ENCODE results near the gene ACSBG1.
A peak's percentile ranks its signal among the peaks of the same experiment; 100 is the strongest.

The ACSBG1 gene

GRCh38 chr15:78207641-78208340 is 26.6 kb downstream of the ACSBG1 start:
- Mint-ChIP-seq H3K4me3 (no peak overlapping the region), H3K27ac (no peak overlapping the region), H3K27me3 (peaks cover 5 to 8% of the 10 kb centered on the region in 2 donors), H3K36me3 (no peaks in the 10 kb centered on the region), H3K4me1 (no peaks in the 10 kb centered on the region), H3K9me3 (no peaks in the 10 kb centered on the region)
- no peak for ATAC-seq (replicated peaks)
- no peak for DNase-seq

GRCh38 chr15:78207110-78207458 is 27.3 kb downstream of the ACSBG1 start:
- no peaks in the 10 kb centered on the region for H3K36me3 Mint-ChIP-seq
- ATAC-seq (replicated peaks) = no peak
- DNase-seq = no peak
- no peaks in the 10 kb centered on the region for H3K4me1 Mint-ChIP-seq
- no peak overlapping the region for H3K27ac Mint-ChIP-seq
- no peak overlapping the region for H3K4me3 Mint-ChIP-seq
- H3K27me3 Mint-ChIP-seq = peaks cover under 1 to 2% of the 10 kb centered on the region in 2 donors
- no peaks in the 10 kb centered on the region for H3K9me3 Mint-ChIP-seq

GRCh38 chr15:78206326-78207109 is 27.8 kb downstream of the ACSBG1 start:
- no peak for DNase-seq
- ATAC-seq (replicated peaks) = no peak
- H3K27me3 Mint-ChIP-seq = no peaks in the 10 kb centered on the region
- H3K36me3 Mint-ChIP-seq = no peaks in the 10 kb centered on the region
- H3K9me3 Mint-ChIP-seq = no peaks in the 10 kb centered on the region
- H3K27ac Mint-ChIP-seq = no peak overlapping the region
- no peaks in the 10 kb centered on the region for H3K4me1 Mint-ChIP-seq
- H3K4me3 Mint-ChIP-seq = no peak overlapping the region

- Mint-ChIP-seq H3K27ac (no peak overlapping the region), H3K4me1 (no peaks in the 10 kb centered on the region), H3K27me3 (no peaks in the 10 kb centered on the region), H3K36me3 (no peaks in the 10 kb centered on the region), H3K4me3 (no peak overlapping the region), H3K9me3 (no peaks in the 10 kb centered on the region)
- ATAC-seq (replicated peaks) (no peak), DNase-seq (no peak)
Observed at GRCh38 chr15:78205856-78206255, 28.5 kb downstream of the ACSBG1 start.

GRCh38 chr15:78205337-78205736 is 29.0 kb downstream of the ACSBG1 start:
- ATAC-seq (replicated peaks) (no peak), DNase-seq (no peak)
- no peak overlapping the region for H3K27ac Mint-ChIP-seq
- no peaks in the 10 kb centered on the region for H3K4me1 Mint-ChIP-seq
- no peaks in the 10 kb centered on the region for H3K9me3 Mint-ChIP-seq
- no peaks in the 10 kb centered on the region for H3K36me3 Mint-ChIP-seq
- H3K27me3 Mint-ChIP-seq = no peaks in the 10 kb centered on the region
- no peak overlapping the region for H3K4me3 Mint-ChIP-seq

- no peak for DNase-seq
- Mint-ChIP-seq H3K9me3 (no peaks in the 10 kb centered on the region), H3K4me3 (no peak overlapping the region), H3K27ac (no peak overlapping the region), H3K36me3 (no peaks in the 10 kb centered on the region), H3K4me1 (no peaks in the 10 kb centered on the region), H3K27me3 (no peaks in the 10 kb centered on the region)
- ATAC-seq (replicated peaks) = no peak
Observed at GRCh38 chr15:78204351-78205309, 29.7 kb downstream of the ACSBG1 start.

- Mint-ChIP-seq H3K36me3 (no peaks in the 10 kb centered on the region), H3K27ac (peak overlapping the region; percentile 31), H3K4me3 (no peak overlapping the region), H3K27me3 (no peaks in the 10 kb centered on the region), H3K9me3 (no peaks in the 10 kb centered on the region), H3K4me1 (no peaks in the 10 kb centered on the region)
- DNase-seq = no peak
- no peak for ATAC-seq (replicated peaks)
Observed at GRCh38 chr15:78203346-78204225, 30.8 kb downstream of the ACSBG1 start.

- DNase-seq (no peak), ATAC-seq (replicated peaks) (no peak)
- Mint-ChIP-seq H3K9me3 (no peaks in the 10 kb centered on the region), H3K36me3 (no peaks in the 10 kb centered on the region), H3K4me1 (no peaks in the 10 kb centered on the region), H3K4me3 (no peak overlapping the region), H3K27me3 (no peaks in the 10 kb centered on the region), H3K27ac (no peak overlapping the region)
Observed at GRCh38 chr15:78201281-78202190, 32.8 kb downstream of the ACSBG1 start.

GRCh38 chr15:78200276-78200930 is 34.0 kb downstream of the ACSBG1 start:
- no peak for DNase-seq
- Mint-ChIP-seq H3K36me3 (no peaks in the 10 kb centered on the region), H3K4me3 (no peak overlapping the region), H3K27me3 (no peaks in the 10 kb centered on the region), H3K4me1 (peaks cover 2 to 4% of the 10 kb centered on the region in 2 donors), H3K27ac (no peak overlapping the region), H3K9me3 (no peaks in the 10 kb centered on the region)
- no peak for ATAC-seq (replicated peaks)

GRCh38 chr15:78197632-78198031 is 36.7 kb downstream of the ACSBG1 start:
- no peaks in the 10 kb centered on the region for H3K36me3 Mint-ChIP-seq
- no peak overlapping the region for H3K27ac Mint-ChIP-seq
- peaks cover 2 to 7% of the 10 kb centered on the region in 2 donors for H3K4me1 Mint-ChIP-seq
- no peak for DNase-seq
- no peak overlapping the region for H3K4me3 Mint-ChIP-seq
- peaks cover 0 to 4% of the 10 kb centered on the region in 2 donors for H3K27me3 Mint-ChIP-seq
- H3K9me3 Mint-ChIP-seq = no peaks in the 10 kb centered on the region
- no peak for ATAC-seq (replicated peaks)

- peaks cover 2 to 7% of the 10 kb centered on the region in 2 donors for H3K4me1 Mint-ChIP-seq
- no peaks in the 10 kb centered on the region for H3K36me3 Mint-ChIP-seq
- H3K27ac Mint-ChIP-seq = no peak overlapping the region
- peaks cover 0 to under 1% of the 10 kb centered on the region in 2 donors for H3K9me3 Mint-ChIP-seq
- peak; percentile 29 for DNase-seq
- ATAC-seq (replicated peaks) = peak; percentile 91 to 96
- H3K27me3 Mint-ChIP-seq = peaks cover 0 to 4% of the 10 kb centered on the region in 2 donors
- H3K4me3 Mint-ChIP-seq = no peak overlapping the region
Observed at GRCh38 chr15:78195735-78196201, 38.6 kb downstream of the ACSBG1 start.

- no peak overlapping the region for H3K4me3 Mint-ChIP-seq
- DNase-seq (no peak), ATAC-seq (replicated peaks) (no peak)
- H3K36me3 Mint-ChIP-seq = no peaks in the 10 kb centered on the region
- H3K4me1 Mint-ChIP-seq = peaks cover 2 to 7% of the 10 kb centered on the region in 2 donors
- peaks cover 2 to 4% of the 10 kb centered on the region in 2 donors for H3K9me3 Mint-ChIP-seq
- H3K27ac Mint-ChIP-seq = no peak overlapping the region
- H3K27me3 Mint-ChIP-seq = peaks cover 0 to 4% of the 10 kb centered on the region in 2 donors
Observed at GRCh38 chr15:78194568-78194925, 39.8 kb downstream of the ACSBG1 start.
